Neural cell (in vitro differentiated cells): ENCODE measurements around the gene WASHC4. TPM values are rescaled to one million over a fixed set of nuclear protein-coding genes. Genes with fewer than 3 reads are reported as not detected.

Experiments used
- H2AFZ ChIP-seq: fragments of 200-600, 300-800 bp; sonication (generic), shearing (Covaris generic); 2 replicates; pipeline ENCODE4 v1.6.0; 2014; ENCODE audit warnings: low read depth, mild to moderate bottlenecking, antibody characterized with exemption, low read length, moderate library complexity
- H3F3A ChIP-seq: fragments of 200-600 bp; shearing (Covaris generic); 2 replicates; pipeline ENCODE4 v1.6.1; 2016; ENCODE audit warnings: mild to moderate bottlenecking, moderate library complexity, mixed read lengths, antibody characterized with exemption, low read length; ENCODE audit not compliant: insufficient read depth, poor library complexity, severe bottlenecking
- H3K27ac ChIP-seq: fragments of 200-600, 300-800 bp; sonication (generic), shearing (Covaris generic); 2 replicates; pipeline ENCODE4 v1.5.1; 2014; ENCODE audit warnings: mild to moderate bottlenecking, low read length, moderate library complexity
- H3K27me3 ChIP-seq: fragments of 300-800, 200-600 bp; sonication (generic), shearing (Covaris generic); 2 replicates; pipeline ENCODE4 v1.6.0; 2014; ENCODE audit warnings: mild to moderate bottlenecking, low read depth, low read length, moderate library complexity; ENCODE audit not compliant: insufficient read depth
- H3K36me3 ChIP-seq: fragments of 300-800, 200-600 bp; sonication (generic), shearing (Covaris generic); 2 replicates; pipeline ENCODE4 v1.5.1; 2014; ENCODE audit warnings: mild to moderate bottlenecking, antibody characterized with exemption, low read length, moderate library complexity; ENCODE audit not compliant: insufficient read depth
- H3K4me2 ChIP-seq: fragments of 300-800, 200-600 bp; sonication (generic), shearing (Covaris generic); 2 replicates; pipeline ENCODE4 v1.6.0; 2014; ENCODE audit warnings: mild to moderate bottlenecking, low read length
- H3K4me3 ChIP-seq: fragments of 300-800, 200-600 bp; sonication (generic), shearing (Covaris generic); 2 replicates; pipeline ENCODE4 v1.5.1; 2014; ENCODE audit warnings: mild to moderate bottlenecking, low read length, moderate library complexity
- H3K79me2 ChIP-seq: fragments of 200-600 bp; shearing (Covaris generic); replicated peaks from 2 replicates; pipeline ENCODE4 v1.6.0; 2014; ENCODE audit warnings: mild to moderate bottlenecking, low read length, moderate library complexity; ENCODE audit not compliant: insufficient read depth
- H3K9ac ChIP-seq: fragments of 300-800, 200-600 bp; sonication (generic), shearing (Covaris generic); 2 replicates; pipeline ENCODE4 v1.6.1; 2016; ENCODE audit warnings: mild to moderate bottlenecking, low read length, mixed read lengths
- H3K9me2 ChIP-seq: fragments of 200-600 bp; shearing (Covaris generic); 2 replicates; pipeline ENCODE4 v1.6.1; 2016; ENCODE audit warnings: mild to moderate bottlenecking, low read length, mixed read lengths; ENCODE audit not compliant: insufficient read depth
- H3K9me3 ChIP-seq: fragments of 200-600, 300-800 bp; sonication (generic), shearing (Covaris generic); 2 replicates; pipeline ENCODE4 v1.6.1; 2016; ENCODE audit warnings: mild to moderate bottlenecking, mixed run types, low read length, moderate library complexity, mixed read lengths
- H4K20me1 ChIP-seq: fragments of 200-600 bp; shearing (Covaris generic); 2 replicates; pipeline ENCODE4 v1.6.1; 2016; ENCODE audit warnings: mild to moderate bottlenecking, mixed run types; ENCODE audit not compliant: insufficient read depth
- EP300 ChIP-seq: fragments of 450-650 bp; conservative IDR thresholded peaks from 2 replicates; pipeline ENCODE4 v1.6.1; 2014; ENCODE audit warnings: antibody characterized with exemption, mild to moderate bottlenecking, moderate library complexity; ENCODE audit not compliant: poor library complexity, severe bottlenecking
- EZH2 ChIP-seq: fragments of 200-600, 300-800 bp; shearing (Covaris generic), sonication (generic); IDR thresholded peaks from 2 replicates; pipeline ENCODE4 v1.6.1; 2014; ENCODE audit warnings: antibody characterized with exemption, low read length, borderline replicate concordance, mild to moderate bottlenecking; ENCODE audit not compliant: insufficient read depth, poor library complexity, severe bottlenecking
- MXI1 ChIP-seq: fragments of 450-650 bp; conservative IDR thresholded peaks from 2 replicates; pipeline ENCODE4 v1.6.1; 2014; ENCODE audit warnings: antibody characterized with exemption, mild to moderate bottlenecking; ENCODE audit not compliant: poor library complexity, severe bottlenecking
- POLR2AphosphoS5 ChIP-seq: IDR thresholded peaks from 2 replicates; pipeline ENCODE4 v1.6.1; 2012
- RAD21 ChIP-seq: fragments of 450-650 bp; conservative IDR thresholded peaks from 2 replicates; pipeline ENCODE4 v1.6.1; 2014; ENCODE audit warnings: antibody characterized with exemption, mild to moderate bottlenecking, moderate library complexity
- SMC3 ChIP-seq: fragments of 450-650 bp; conservative IDR thresholded peaks from 2 replicates; pipeline ENCODE4 v1.6.1; 2014; ENCODE audit warnings: antibody characterized with exemption, mild to moderate bottlenecking, moderate library complexity; ENCODE audit not compliant: poor library complexity
- TAF1 ChIP-seq: IDR thresholded peaks from 2 replicates; pipeline ENCODE4 v1.6.1; 2012; ENCODE audit warnings: low read depth
- polyA plus RNA-seq: library from polyadenylated mRNA; depleted of rRNA; stranded (reverse); fragments of >200 nt; gene quantifications from 2 replicates; pipeline ENCODE4 v1.2.3, GENCODE V29; 2014
- TF ChIP-seq, protein P1 (sequence below): fragments of 450-650 bp; IDR thresholded peaks from 2 replicates; pipeline ENCODE4 v1.5.1; 2014; ENCODE audit warnings: antibody characterized with exemption, mild to moderate bottlenecking, moderate library complexity; ENCODE audit not compliant: poor library complexity, severe bottlenecking
- TF ChIP-seq, protein P2 (sequence below): IDR thresholded peaks from 2 replicates; pipeline ENCODE4 v1.6.1; 2012; ENCODE audit warnings: borderline replicate concordance

Gene WASHC4
- polyA plus RNA-seq, 1 donor from 2014 or later, result 52.6 TPM

DNA sequence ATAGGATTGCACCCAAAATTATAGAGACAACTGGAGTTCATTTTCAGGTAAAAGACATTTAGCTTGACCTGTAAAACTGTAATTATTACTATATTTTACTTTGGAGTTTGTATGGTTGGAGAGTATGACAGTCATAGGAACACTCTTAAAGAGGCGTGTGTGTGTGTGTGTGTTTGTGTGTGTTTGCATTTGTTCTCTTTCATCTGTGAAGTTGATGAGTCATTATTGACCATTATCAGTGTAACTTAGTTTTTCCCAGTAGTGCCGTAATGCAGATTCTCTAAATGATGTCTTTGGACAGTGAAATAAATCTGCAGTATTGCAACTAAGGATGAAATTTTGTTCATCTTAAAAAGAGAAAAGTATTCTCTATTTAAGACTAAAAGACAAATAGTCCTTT, 13.0 kb downstream of the WASHC4 start:
- Histone ChIP-seq H3F3A (no peaks in the 10 kb centered on the region), H3K9ac (no peak overlapping the region), H3K9me3 (no peaks in the 10 kb centered on the region), H3K79me2 (no peaks in the 10 kb centered on the region), H4K20me1 (no peaks in the 10 kb centered on the region), H3K36me3 (peaks cover 11% of the 10 kb centered on the region), H3K27ac (no peak overlapping the region), H3K4me3 (no peak overlapping the region), H3K9me2 (no peaks in the 10 kb centered on the region), H3K4me2 (no peak overlapping the region), H3K27me3 (no peaks in the 10 kb centered on the region), H2AFZ (no peak overlapping the region)
- TF ChIP-seq SMC3 (no peak), RAD21 (no peak), EP300 (no peak), EZH2 (no peak)
- TF ChIP-seq, protein P1, sequence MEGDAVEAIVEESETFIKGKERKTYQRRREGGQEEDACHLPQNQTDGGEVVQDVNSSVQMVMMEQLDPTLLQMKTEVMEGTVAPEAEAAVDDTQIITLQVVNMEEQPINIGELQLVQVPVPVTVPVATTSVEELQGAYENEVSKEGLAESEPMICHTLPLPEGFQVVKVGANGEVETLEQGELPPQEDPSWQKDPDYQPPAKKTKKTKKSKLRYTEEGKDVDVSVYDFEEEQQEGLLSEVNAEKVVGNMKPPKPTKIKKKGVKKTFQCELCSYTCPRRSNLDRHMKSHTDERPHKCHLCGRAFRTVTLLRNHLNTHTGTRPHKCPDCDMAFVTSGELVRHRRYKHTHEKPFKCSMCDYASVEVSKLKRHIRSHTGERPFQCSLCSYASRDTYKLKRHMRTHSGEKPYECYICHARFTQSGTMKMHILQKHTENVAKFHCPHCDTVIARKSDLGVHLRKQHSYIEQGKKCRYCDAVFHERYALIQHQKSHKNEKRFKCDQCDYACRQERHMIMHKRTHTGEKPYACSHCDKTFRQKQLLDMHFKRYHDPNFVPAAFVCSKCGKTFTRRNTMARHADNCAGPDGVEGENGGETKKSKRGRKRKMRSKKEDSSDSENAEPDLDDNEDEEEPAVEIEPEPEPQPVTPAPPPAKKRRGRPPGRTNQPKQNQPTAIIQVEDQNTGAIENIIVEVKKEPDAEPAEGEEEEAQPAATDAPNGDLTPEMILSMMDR, result no peak

DNA sequence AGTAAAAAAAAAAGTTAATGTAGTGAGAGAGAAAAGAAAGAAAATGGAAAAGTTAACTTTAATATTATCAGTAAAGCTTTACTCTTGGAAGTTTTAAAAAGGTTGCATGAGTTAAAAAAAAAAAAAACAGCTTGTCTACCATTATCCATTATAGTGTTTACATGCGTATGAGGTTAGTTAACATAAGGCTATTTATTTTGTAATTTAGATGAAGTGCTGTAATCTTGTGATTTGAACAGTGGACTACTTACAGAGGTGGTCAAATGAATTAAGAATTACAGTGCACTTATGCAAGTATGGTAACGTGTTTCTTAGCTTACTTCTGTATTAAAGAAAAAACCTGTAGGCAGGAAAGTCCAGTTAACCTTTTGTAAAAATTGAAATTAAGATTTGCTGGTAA, 30.7 kb downstream of the WASHC4 start:
- no peak overlapping the region for H3K27ac ChIP-seq
- H3K36me3 ChIP-seq, result peaks cover 19% of the 10 kb centered on the region
- no peak overlapping the region for H3K9ac ChIP-seq
- H3K9me2 ChIP-seq, result no peaks in the 10 kb centered on the region
- no peaks in the 10 kb centered on the region for H3K9me3 ChIP-seq
- H2AFZ ChIP-seq, result no peak overlapping the region
- no peaks in the 10 kb centered on the region for H3K27me3 ChIP-seq
- H4K20me1 ChIP-seq, result no peaks in the 10 kb centered on the region
- H3K79me2 ChIP-seq, result no peaks in the 10 kb centered on the region
- no peak overlapping the region for H3K4me2 ChIP-seq
- no peaks in the 10 kb centered on the region for H3F3A ChIP-seq
- no peak overlapping the region for H3K4me3 ChIP-seq
- TF ChIP-seq TAF1 (no peak), POLR2AphosphoS5 (no peak), SMC3 (no peak), RAD21 (no peak), EZH2 (no peak), MXI1 (no peak), EP300 (no peak)
- TF ChIP-seq, protein P1, result no peak
- TF ChIP-seq, protein P2, sequence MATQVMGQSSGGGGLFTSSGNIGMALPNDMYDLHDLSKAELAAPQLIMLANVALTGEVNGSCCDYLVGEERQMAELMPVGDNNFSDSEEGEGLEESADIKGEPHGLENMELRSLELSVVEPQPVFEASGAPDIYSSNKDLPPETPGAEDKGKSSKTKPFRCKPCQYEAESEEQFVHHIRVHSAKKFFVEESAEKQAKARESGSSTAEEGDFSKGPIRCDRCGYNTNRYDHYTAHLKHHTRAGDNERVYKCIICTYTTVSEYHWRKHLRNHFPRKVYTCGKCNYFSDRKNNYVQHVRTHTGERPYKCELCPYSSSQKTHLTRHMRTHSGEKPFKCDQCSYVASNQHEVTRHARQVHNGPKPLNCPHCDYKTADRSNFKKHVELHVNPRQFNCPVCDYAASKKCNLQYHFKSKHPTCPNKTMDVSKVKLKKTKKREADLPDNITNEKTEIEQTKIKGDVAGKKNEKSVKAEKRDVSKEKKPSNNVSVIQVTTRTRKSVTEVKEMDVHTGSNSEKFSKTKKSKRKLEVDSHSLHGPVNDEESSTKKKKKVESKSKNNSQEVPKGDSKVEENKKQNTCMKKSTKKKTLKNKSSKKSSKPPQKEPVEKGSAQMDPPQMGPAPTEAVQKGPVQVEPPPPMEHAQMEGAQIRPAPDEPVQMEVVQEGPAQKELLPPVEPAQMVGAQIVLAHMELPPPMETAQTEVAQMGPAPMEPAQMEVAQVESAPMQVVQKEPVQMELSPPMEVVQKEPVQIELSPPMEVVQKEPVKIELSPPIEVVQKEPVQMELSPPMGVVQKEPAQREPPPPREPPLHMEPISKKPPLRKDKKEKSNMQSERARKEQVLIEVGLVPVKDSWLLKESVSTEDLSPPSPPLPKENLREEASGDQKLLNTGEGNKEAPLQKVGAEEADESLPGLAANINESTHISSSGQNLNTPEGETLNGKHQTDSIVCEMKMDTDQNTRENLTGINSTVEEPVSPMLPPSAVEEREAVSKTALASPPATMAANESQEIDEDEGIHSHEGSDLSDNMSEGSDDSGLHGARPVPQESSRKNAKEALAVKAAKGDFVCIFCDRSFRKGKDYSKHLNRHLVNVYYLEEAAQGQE, result no peak
